PC-3 (cell line): ENCODE results near the gene APOH.

ENCODE experiments used
- EZH2 ChIP-seq: fragments of 300-600 bp; sonication (generic); IDR thresholded peaks from one replicate; pipeline ENCODE4 v1.6.1; 2017; ENCODE audit warnings: antibody characterized with exemption, mild to moderate bottlenecking, low read length; ENCODE audit not compliant: unreplicated experiment
- TF ChIP-seq, protein P1 (sequence below): fragments of 300-600 bp; sonication (generic); conservative IDR thresholded peaks from 2 replicates; pipeline ENCODE4 v1.5.1; 2017; ENCODE audit warnings: antibody characterized with exemption, low read depth, mild to moderate bottlenecking, low read length

DNA sequence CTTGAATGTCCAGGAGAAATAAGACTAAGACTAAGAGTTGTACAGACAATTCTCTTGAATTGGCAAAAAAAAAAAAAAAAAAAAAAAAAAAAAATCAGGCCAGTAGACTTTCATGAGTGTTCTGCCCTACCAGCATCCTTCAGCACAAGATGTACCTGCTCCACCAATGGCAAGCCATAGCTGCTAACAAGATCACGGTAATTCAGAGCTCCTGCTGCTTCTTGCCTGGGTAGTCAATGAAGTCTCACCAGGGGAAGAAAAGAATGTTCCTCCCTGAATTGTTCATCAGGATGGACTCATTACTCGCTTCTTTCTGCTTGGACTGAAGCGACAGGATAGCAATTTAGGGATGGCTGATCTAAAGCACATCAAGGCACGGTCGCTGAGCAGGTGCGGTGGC is 31.1 kb upstream of the APOH start:
- TF ChIP-seq, protein P1, sequence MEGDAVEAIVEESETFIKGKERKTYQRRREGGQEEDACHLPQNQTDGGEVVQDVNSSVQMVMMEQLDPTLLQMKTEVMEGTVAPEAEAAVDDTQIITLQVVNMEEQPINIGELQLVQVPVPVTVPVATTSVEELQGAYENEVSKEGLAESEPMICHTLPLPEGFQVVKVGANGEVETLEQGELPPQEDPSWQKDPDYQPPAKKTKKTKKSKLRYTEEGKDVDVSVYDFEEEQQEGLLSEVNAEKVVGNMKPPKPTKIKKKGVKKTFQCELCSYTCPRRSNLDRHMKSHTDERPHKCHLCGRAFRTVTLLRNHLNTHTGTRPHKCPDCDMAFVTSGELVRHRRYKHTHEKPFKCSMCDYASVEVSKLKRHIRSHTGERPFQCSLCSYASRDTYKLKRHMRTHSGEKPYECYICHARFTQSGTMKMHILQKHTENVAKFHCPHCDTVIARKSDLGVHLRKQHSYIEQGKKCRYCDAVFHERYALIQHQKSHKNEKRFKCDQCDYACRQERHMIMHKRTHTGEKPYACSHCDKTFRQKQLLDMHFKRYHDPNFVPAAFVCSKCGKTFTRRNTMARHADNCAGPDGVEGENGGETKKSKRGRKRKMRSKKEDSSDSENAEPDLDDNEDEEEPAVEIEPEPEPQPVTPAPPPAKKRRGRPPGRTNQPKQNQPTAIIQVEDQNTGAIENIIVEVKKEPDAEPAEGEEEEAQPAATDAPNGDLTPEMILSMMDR, result no peak
- no peak for TF ChIP-seq EZH2
